ENCODE data around the gene STH.

STH gene

GRCh38 chr17:46042925-46043324, 43.9 kb downstream of the STH start:
- in situ Hi-C loops (cut with HindIII; ENCODE audit: low sequenced_read_pairs): no loop called here

GRCh38 chr17:46043606-46044005, 44.6 kb downstream of the STH start:
- in situ Hi-C loops (cut with HindIII; ENCODE audit: low sequenced_read_pairs): no loop called here

GRCh38 chr17:46044286-46044928, 45.4 kb downstream of the STH start:
- in situ Hi-C loops (cut with HindIII; ENCODE audit: low sequenced_read_pairs): no loop called here

- in situ Hi-C loops (cut with HindIII; ENCODE audit: low sequenced_read_pairs): no loop called here
These were observed 45.9 kb downstream of the STH start for GRCh38 chr17:46044989-46045388.

- in situ Hi-C loops (cut with HindIII; ENCODE audit: low sequenced_read_pairs): no loop called here
These were observed 46.6 kb downstream of the STH start for GRCh38 chr17:46045639-46046038.

GRCh38 chr17:46046957-46047356, 47.9 kb downstream of the STH start:
- in situ Hi-C loops (cut with HindIII; ENCODE audit: low sequenced_read_pairs): no loop called here

GRCh38 chr17:46047398-46047797, 48.3 kb downstream of the STH start:
- in situ Hi-C loops (cut with HindIII; ENCODE audit: low sequenced_read_pairs): no loop called here

- in situ Hi-C loops (cut with HindIII; ENCODE audit: low sequenced_read_pairs): no loop called here
These were observed 48.8 kb downstream of the STH start for GRCh38 chr17:46047856-46048255.

Data from DLD1 (cell line).